GM21526 (cell line): ENCODE results near the gene FYTTD1.

Experiments used
- ATAC-seq: cut with Tn5 transposase; IDR thresholded peaks from one replicate; pipeline ENCODE4 v1.9.1; 2021; ENCODE audit warnings: moderate library complexity; ENCODE audit not compliant: unreplicated experiment, low FRiP score

The FYTTD1 gene

GRCh38 chr3:197736491-197737318 lies 13.0 kb upstream of the FYTTD1 start, which contains the start of gene RUBCN:
RUBCN (minus strand) TSS chr3:197736904; CDS start chr3:197736719, 185 bp downstream.
- ATAC-seq = peak; percentile 75

DNA sequence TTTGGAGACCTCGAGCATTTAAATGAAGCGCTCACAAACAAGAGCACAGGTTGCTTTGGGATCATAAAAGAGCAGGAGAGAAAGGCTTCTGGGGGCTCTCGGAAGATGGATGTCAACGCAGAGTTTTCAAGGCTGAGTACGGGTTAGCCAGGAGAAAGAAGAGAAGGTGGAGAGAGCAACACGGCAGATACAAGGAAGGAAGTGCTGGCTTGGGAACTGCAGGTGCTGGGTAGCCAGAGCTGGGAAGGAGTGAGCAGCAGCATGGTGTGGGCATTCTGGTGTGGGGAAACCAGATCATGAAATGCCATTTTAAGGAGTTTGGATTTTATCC lies 12.4 kb upstream of the FYTTD1 start:
- no peak for ATAC-seq

DNA sequence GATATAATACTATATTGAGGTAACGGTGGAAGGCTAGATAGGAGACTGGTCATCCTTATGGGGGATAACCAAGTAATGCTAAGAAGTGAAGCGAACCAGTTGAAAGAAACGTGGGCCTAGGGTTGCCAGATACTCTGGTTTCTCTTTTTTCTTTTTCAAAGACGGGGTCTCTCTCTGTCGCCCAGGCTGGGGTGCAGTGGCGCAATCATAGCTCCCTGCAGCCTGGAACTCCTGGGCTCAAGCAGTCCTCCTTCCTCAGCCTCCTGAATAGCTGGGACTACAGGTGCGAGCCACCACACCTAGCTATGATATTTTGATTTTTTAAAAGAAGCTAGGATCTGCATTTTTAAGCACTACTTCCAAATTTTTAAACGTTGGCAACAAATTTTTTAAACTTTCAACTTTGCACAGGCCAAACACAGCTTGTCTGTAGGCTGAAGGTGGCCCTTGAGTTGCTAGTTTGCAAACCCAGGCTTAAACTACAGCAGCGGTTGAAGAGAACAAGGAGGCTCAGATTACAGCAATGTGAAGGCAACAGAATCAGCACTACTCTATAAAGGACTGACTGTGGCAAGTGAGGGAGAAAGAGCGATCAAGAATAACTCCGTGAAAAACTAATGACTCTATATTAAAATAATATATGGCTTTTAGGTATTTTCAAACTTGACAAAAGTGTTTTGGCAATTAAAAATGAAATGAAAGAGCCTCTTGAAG lies 11.8 kb upstream of the FYTTD1 start:
- no peak for ATAC-seq

DNA sequence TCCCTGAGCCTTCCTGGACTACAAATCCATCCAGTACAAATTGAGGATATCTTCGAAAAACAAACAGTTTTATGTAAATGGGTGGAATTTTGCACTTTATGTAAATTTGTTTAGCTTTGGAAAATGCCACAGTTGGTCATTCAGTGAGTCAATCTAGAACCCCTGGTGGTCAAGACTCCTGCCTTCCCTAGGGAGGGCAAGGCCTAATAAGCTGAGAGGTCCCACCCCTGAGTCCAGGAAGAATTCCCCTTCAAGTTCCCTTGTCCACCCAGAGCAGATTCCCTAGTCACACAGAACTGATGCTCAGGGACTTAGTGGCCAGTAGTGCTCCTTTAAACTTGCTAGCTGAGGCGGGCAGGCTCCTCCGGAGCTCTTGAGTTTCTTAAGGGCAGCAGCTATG lies 6.9 kb upstream of the FYTTD1 start:
- ATAC-seq = no peak

GRCh38 chr3:197746209-197746608 lies 3.5 kb upstream of the FYTTD1 start:
- ATAC-seq = no peak

- ATAC-seq = no peak
Measured at GRCh38 chr3:197746801-197747237, 2.9 kb upstream of the FYTTD1 start.

DNA sequence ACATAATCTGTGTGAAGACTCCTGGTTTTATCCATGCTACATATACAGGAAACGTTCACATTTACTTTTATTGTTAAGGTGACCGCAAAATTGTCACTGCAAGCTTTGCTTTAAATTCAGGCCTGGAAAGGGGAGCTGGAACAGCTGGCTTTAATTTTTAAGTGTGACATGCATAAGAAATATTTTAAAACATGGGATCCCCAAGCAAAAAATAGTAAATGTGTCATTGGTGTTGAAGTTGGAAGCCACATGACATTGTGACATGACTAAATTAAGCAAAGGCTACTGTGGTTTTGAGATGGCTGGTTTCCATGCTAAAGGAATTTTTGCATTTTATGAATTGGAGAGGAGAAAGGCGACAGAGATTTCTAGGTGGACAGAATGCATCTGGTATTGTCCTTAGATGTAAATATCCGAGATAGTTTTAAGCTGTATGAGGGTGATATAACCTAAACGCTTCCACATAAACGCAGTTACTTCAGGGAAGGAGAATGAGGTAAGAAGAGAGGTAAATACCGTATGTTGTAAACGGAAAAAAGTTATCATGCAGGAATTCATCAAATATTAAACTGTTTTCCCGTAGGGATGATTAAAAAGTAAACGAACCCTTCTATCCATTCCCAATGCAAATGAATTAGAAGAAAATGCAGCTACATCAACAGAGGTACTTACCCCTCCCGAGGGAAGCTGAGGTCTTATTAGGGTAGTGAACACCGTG lies 927 bp upstream of the FYTTD1 start:
- no peak for ATAC-seq

GRCh38 chr3:197749315-197749600 lies 425 bp upstream of the FYTTD1 start:
- ATAC-seq = peak; percentile 33

GRCh38 chr3:197750396-197750831 lies 731 bp downstream of the FYTTD1 start:
- peak; percentile 49 for ATAC-seq

- ATAC-seq = no peak
Measured at GRCh38 chr3:197750858-197751737, 1.4 kb downstream of the FYTTD1 start.

DNA sequence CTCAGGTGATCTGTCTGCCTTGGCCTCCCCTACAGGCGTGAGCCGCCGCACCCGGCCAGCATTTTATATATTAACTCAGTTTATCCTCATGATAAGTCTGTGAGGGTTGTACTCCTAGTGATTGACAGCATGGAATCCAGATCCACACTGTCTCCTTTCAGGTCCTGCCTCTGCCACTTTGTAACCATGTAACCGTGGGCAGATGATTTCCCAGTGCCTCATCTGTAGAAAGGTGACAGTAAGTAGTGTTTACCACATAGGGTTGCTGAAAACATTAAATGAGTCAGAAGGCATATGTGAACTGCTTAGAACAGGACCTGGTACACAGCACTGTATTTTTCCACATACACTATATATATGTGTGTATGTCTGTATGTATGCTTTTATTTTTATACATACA lies 2.4 kb downstream of the FYTTD1 start:
- no peak for ATAC-seq

DNA sequence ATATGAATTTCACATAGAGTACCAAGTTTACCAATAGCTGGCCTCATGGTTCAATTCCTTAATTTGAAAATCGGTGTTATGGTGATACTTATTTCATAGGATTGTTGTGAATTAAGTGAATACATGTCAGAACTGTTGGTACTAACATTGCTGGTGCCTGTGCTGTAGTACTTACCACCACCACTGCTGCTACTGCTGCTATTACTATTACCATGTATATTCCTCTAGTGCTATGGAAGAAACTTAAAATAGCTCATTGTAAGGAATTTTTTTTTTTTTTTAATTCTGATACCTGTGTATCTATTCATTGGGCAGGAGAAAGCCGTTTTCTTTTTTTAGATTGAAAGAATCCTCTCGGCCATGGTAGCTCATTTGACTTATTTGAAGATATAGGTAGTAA lies 3.6 kb downstream of the FYTTD1 start:
- no peak for ATAC-seq

DNA sequence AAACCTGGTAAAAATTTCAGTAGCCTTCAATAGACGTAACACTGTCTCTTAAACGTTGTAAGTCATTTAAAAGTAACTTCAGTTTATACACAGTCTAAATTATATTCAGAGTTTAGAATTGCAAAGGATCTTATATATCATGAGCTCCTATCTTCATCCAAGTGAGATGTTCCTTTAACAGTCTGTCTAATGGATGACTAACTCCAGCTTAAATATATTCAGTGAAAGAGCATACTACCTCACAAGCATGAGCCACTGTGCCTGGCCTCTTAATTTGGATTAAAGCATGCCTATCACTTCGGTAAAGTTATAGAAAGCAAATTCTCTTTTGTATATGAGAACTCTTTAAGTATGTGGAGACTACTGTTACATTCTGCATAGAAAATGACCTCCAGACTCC lies 7.0 kb downstream of the FYTTD1 start:
- ATAC-seq = no peak

DNA sequence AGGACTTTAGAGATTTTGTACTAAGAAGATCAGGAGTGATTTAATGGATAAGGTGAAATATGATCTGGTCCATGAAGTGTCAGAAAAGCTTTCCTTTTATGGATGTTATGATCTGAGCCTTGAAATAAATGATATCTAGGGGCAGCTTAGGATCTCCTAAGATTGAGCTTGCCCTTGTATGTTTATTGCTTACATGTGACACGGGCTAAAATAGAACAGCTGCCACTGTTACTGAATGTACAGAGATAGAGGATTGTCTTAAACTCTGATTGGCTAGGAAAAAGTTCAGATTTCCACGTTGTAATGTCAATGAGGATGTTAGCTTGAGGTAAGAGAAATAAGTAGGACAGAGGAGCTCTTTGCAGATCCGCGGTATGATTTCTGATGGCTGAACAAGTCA lies 8.8 kb downstream of the FYTTD1 start:
- no peak for ATAC-seq

DNA sequence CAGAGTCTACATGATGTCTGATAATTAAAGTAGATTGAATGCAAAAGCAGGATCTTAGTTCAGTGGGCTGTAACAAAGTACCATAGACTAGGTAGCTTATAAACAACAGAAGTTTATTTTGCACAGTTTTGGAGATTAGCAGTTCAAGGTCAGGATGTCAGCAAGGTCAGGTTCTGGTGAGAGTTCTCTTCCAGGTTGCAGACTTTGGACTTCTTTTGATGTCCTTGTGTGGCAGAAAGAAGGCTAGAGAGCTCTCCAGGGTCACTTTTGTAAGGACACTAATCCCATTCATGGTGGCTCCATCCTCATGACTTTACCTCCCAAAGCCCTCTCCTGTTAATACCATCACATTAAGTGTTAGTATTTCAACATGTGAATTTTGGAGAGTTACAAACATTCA lies 12.1 kb downstream of the FYTTD1 start:
- no peak for ATAC-seq

DNA sequence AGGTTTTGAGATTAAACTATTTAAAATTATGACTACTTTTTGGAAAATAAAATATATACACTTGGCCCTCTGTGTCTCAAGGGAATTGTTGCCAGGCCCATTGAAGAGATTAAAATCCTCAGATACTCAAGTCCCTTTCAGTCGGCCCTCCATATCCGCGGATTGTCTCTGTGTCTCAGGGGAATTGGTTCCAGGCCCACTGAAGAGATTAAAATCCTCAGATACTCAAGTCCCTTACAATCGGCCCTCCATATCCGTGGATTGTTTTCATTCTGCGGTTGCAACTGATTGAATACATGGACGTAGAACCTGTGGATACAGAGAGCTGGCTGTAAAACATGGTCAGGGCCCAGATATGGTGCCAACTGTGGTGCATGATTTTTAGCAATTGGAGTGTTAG lies 25.6 kb downstream of the FYTTD1 start:
- no peak for ATAC-seq

DNA sequence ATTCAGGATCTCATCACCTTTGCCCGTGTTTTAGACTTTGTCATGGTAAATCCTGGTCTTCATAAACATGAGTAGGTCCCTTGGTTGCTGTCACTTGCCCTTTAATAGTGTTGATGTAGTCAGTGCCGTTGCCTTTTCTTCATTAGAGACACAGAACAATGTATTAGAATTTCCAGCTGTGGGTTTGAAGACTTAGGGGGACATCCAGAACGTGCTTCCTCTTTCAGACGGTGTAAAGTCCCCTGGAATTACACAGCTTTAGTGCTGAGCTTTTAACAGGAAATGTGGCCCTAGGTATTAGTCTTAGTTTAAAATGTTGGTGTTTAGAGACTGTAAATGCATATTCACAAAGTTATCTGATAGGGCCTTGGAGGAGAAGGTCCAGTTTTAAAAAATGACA lies 32.5 kb downstream of the FYTTD1 start:
- ATAC-seq = no peak

- no peak for ATAC-seq
Measured at GRCh38 chr3:197784019-197784585, 34.4 kb downstream of the FYTTD1 start.

DNA sequence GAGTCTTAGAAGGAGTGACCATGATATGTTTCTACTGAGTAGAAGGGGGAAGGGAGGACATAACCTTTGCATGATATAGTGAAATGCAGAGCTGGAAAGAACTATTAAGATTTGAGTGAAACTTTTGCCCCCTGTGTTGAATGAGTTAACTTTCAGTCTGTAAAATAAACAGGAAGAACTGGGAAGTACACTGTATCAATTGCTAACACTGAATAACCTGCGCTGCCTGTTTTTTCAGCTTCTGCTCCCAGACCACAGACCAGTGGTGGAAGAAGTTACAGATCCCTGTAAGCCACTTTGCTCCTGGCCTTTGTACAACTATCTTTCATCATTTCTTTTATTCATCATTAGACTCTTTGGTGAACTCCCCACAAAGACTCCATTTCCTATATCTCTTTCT lies 37.7 kb downstream of the FYTTD1 start:
- ATAC-seq = no peak

DNA sequence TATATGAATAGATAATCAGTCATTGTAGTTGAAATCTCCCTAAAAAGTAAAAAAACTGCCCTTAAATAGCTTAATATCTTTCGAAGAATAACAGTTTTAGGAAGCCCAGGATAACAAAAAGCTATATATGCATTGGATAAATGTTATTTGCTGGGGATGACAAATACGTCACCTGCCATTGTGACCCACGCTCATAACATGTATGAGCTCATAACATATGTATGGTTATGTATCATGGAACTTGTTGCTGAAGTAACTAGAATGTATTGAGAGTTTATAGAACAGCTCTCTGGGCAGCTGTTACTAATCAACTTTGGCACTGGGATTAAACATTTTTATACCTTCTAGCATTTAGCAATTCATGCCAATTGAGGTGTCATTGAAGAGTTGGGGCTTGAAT lies 39.6 kb downstream of the FYTTD1 start:
- no peak for ATAC-seq
